GM12878 (cell line): ENCODE measurements around the gene LIF. TPM values are rescaled to one million over a fixed set of nuclear protein-coding genes. Genes with fewer than 3 reads are reported as not detected.
A peak's percentile ranks its signal among the peaks of the same experiment; 100 is the strongest.

Experiments used
- ATAC-seq: fragments of 200-7000 bp; cut with Tn5 transposase; 3 replicates; pipeline ENCODE4 v1.9.1; 2020; ENCODE audit warnings: mild to moderate bottlenecking, moderate library complexity
- BruUV-seq: library from RNA; stranded (reverse); fragments of 400-500 nt; replicated peaks from 2 replicates; lab custom pipeline; 2021; lab: Mats Ljungman, UMichigan
- CTCF ChIA-PET: fragments of 300-600 bp; sonication (Branson Sonifier 250); formaldehyde crosslinking; extraction: SDS; loops from one replicate; lab custom pipeline; 2021; ENCODE audit warnings: inconsistent platforms; lab: Yijun Ruan, JAX
- POLR2A ChIA-PET: fragments of 350-600 bp; formaldehyde crosslinking; extraction: SDS; loops from one replicate; lab custom pipeline; 2021; ENCODE audit warnings: inconsistent platforms; lab: Charles Lee
- RAD21 ChIA-PET: fragments of 300-600 bp; sonication (Branson Sonifier 250); formaldehyde crosslinking; loops from one replicate; lab custom pipeline; 2023; ENCODE audit warnings: antibody characterized with exemption; ENCODE audit not compliant: unreplicated experiment; lab: Charles Lee
- SMC1A ChIA-PET: fragments of 300-600 bp; sonication (Branson Sonifier 250); formaldehyde crosslinking; loops from one replicate; lab custom pipeline; 2023; ENCODE audit not compliant: unreplicated experiment, uncharacterized antibody; lab: Charles Lee
- DNase-seq: peaks from one replicate; pipeline ENCODE4 v3.0.0-alpha.2; 2011; ENCODE audit warnings: low read depth, low spot score
- FAIRE-seq: peaks from 3 replicates; lab custom pipeline; 2011; peaks lifted over from hg19 to GRCh38; lab: Jason Lieb, UNC
- H2AFZ ChIP-seq: 2 replicates; pipeline ENCODE4 v1.6.0; 2011; ENCODE audit warnings: low read depth, low read length, control low read depth; ENCODE audit not compliant: control insufficient read depth
- H3K27ac ChIP-seq: 2 replicates; pipeline ENCODE4 v1.5.1; 2011; ENCODE audit warnings: control low read depth; ENCODE audit not compliant: control insufficient read depth, insufficient read depth
- H3K27me3 ChIP-seq, 2 experiments: replicated peaks in 1 of 2; 2 replicates each; pipeline versions ENCODE4 v1.6.0 to v1.6.1; 2011; ENCODE audit warnings: low read length in 1 of 2; ENCODE audit not compliant: control insufficient read depth in 2 of 2, insufficient read depth in 2 of 2
- H3K36me3 ChIP-seq, 2 experiments: 2 replicates each; pipeline ENCODE4 v1.5.1; 2011; ENCODE audit warnings: low read length in 1 of 2; ENCODE audit not compliant: control insufficient read depth in 2 of 2, insufficient read depth in 2 of 2
- H3K4me1 ChIP-seq: 2 replicates; pipeline ENCODE4 v1.6.1; 2011; ENCODE audit warnings: mild to moderate bottlenecking, low read length, moderate library complexity, mixed read lengths; ENCODE audit not compliant: control insufficient read depth, insufficient read depth
- H3K4me2 ChIP-seq: 2 replicates; pipeline ENCODE4 v1.6.0; 2011; ENCODE audit warnings: control low read depth; ENCODE audit not compliant: control insufficient read depth, insufficient read depth
- H3K4me3 ChIP-seq: fragments of 200-600 bp; sonication (generic); 2 replicates; pipeline ENCODE4 v1.5.1; 2016
- H3K79me2 ChIP-seq: 2 replicates; pipeline ENCODE4 v1.6.0; 2011; ENCODE audit warnings: low read length; ENCODE audit not compliant: control insufficient read depth, insufficient read depth
- H3K9ac ChIP-seq: 2 replicates; pipeline ENCODE4 v1.8.0; 2011; ENCODE audit warnings: low read length, control low read depth, mixed read lengths; ENCODE audit not compliant: control insufficient read depth, insufficient read depth
- H3K9me3 ChIP-seq: replicated peaks from 3 replicates; pipeline ENCODE4 v1.5.1; 2011; ENCODE audit warnings: mild to moderate bottlenecking, low read length; ENCODE audit not compliant: control insufficient read depth, insufficient read depth
- H4K20me1 ChIP-seq: 2 replicates; pipeline ENCODE4 v1.6.0; 2011; ENCODE audit not compliant: control insufficient read depth, insufficient read depth
- GATAD2B ChIP-seq: fragments of 450-650 bp; conservative IDR thresholded peaks from 2 replicates; pipeline ENCODE4 v1.6.1; 2017; ENCODE audit warnings: low read depth, mild to moderate bottlenecking, moderate library complexity
- KAT2A ChIP-seq: conservative IDR thresholded peaks from 2 replicates; pipeline ENCODE4 v1.6.1; 2011; ENCODE audit warnings: low read depth, low read length; ENCODE audit not compliant: control insufficient read depth
- NR2C1 ChIP-seq: fragments of 450-650 bp; IDR thresholded peaks from 2 replicates; pipeline ENCODE4 v1.6.1; 2017; ENCODE audit warnings: antibody characterized with exemption, mild to moderate bottlenecking, moderate library complexity
- SUZ12 ChIP-seq: fragments of 200-600 bp; sonication (generic); IDR thresholded peaks from one replicate; pipeline ENCODE4 v1.6.1; 2018; ENCODE audit warnings: antibody characterized with exemption, mild to moderate bottlenecking; ENCODE audit not compliant: unreplicated experiment
- USF2 ChIP-seq: IDR thresholded peaks from 2 replicates; pipeline ENCODE4 v1.6.1; 2011; ENCODE audit warnings: low read depth, low read length, improper control_type of control experiment, borderline replicate concordance
- ZBED1 ChIP-seq: IDR thresholded peaks from 2 replicates; pipeline ENCODE4 v1.6.1; 2016; ENCODE audit warnings: borderline replicate concordance
- ZBTB33 ChIP-seq: fragments of 450-650 bp; IDR thresholded peaks from 2 replicates; pipeline ENCODE4 v1.6.1; 2017; ENCODE audit warnings: mild to moderate bottlenecking
- WGBS: methylation state at CpG from one replicate; pipeline ENCODE4 v1.1.6; 2016; ENCODE audit warnings: low lambda C conversion rate; ENCODE audit not compliant: insufficient replicate concordance, insufficient coverage; ENCODE audit errors: missing lambda C conversion rate; 5-methylcytosine and 5-hydroxymethylcytosine counted together
- in situ Hi-C: fragments of 300-500 bp; cut with MboI; formaldehyde crosslinking; loops from 9 replicates; pipeline ENCODE4 v1.14.3; 2018; ENCODE audit warnings: mixed read lengths
- intact Hi-C: fragments of 100-400 bp; cut with micrococcal nuclease; formaldehyde crosslinking; loops from one replicate; pipeline ENCODE4 v1.14.2; 2022; ENCODE audit not compliant: unreplicated experiment
- polyA plus RNA-seq, 11 experiments: library from polyadenylated mRNA; depleted of rRNA in 4 of 11; unstranded in 6 of 11; stranded (reverse) in 5 of 11; fragments of >200 nt; fragmentation: Nextera tagmentation in 4 of 11; fragmentation: Illumina TruSeq in 1 of 11; extraction: Ambion mirVana in 4 of 11; extraction: Trizol in 1 of 11; gene quantifications; 1 replicate in 1 of 11; 2 replicates in 10 of 11; pipeline versions ENCODE4 v1.2.1 to v1.2.3, GENCODE V29; 2011 to 2016; ENCODE audit warnings: inconsistent platforms in 2 of 11, missing spikeins in 2 of 11, low read depth in 1 of 11
- total RNA-seq, 4 experiments: library from RNA; depleted of rRNA in 3 of 4; stranded (reverse); fragments of >200 nt in 3 of 4; fragmentation: Illumina TruSeq in 1 of 4; extraction: Trizol in 1 of 4; gene quantifications; 2 replicates each; pipeline versions ENCODE4 v1.2.1 to v1.2.3, GENCODE V29; 2013 to 2021

The LIF gene
- total and polyA plus RNA-seq, 10 of the 15 experiments (the other 5 are each of a cell fraction or from before 2014, with no cell fraction given): 0.05 to 3.4 (median 0.97) TPM

DNA sequence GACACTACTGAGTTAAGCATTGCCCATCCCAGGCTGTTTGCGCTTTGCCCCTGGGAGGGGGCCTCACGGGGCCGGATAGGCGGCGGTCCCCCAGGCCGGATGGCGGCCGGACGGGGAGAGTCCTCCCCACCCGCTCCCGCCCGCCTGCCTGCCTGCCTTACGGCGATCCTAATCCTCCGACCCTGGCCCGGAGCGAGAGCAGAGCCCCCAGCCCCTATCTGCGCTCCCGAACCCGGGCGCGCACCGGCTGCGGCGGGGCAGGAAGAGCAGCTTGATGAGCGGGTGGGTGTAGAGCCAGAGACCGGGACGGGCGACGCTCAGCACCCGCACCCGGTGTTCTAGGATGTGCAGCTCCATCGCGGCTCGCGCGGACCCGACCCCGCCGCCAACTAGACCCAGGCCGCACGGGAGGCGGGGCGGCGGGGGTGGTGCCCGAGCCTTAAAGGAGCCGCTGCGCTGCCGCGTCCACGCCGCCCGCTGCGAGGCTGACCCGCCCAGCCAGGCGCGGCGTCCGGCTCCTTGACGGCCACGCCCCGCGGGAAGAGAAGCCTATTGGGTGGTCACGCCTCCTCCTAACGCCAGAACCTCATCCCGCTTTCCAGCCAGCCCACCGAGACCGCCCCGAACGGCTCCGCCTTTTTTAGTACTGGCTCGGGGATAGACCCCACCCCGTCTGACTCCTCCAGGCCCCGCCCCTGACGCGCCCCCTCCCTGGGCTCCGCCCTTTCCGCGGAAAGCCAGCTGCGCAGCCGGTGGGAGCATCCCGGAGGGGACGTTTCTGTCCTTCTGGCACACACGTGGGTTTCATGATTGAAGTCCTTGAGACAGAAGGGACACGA, 42.8 kb upstream of the LIF start, which contains the start of gene CASTOR1 (continued):
- TF ChIP-seq GATAD2B: peak; percentile 56; the same call in 1 of the 2 replicates
- no peak for TF ChIP-seq USF2
- TF ChIP-seq, all 136 proteins: peak for 24

DNA sequence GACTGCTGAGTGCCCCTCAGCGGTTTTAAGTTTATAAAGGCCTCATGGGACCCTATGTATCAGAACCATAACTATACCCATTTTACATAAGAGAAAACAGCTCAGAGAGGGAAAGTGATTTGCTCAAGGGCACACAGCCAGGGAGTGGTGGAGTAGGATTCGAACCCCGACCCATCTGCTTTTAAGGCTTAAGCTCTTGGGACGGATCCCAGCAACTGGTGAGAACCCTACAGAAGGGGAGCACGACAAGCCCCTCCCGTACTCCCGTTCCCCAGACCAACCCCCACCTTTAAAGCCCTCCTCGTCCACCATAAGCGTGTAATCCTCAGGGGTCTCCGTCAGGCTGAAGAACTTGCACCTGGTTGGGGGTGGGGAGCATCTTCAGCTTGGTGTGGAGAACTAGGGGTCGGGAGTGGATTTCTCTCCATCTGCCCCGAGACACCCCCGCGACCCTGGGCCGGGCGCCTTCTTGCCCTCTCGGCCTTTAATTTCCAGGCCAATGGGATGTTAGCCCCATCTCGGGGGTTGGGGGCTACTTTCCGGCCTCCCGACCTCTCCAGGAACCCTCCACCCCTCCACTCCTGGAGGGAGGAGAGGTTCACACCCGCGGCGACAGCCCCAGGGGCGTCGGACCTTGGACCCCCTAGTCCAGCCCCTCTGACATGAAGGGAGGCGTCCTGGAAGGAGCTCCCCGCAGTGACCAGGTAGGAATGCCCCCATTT, 42.0 kb upstream of the LIF start:
- BruUV-seq: no TSS peak
- 25% methylated on average over 27 of the region's 27 CpGs for WGBS
- no peak for ATAC-seq
- ChIA-PET POLR2A (interaction anchor here (0.7 to 4.2 kb wide), 13 partner anchors 22 to 136 kb away, joined by 3 to 28 read pairs (median 4); partner anchors contain the start of genes CCDC157, MTFP1, RNF215 and SF3A1), CTCF (interaction anchor here (0.7 to 10.5 kb wide), 52 partner anchors 7 to 651 kb away, joined by 3 to 436 read pairs (median 8); partner anchors contain the start of genes CCDC157, MTFP1, OSM and RNF215)
- Histone ChIP-seq H3K9me3 (no peaks in the 10 kb centered on the region), H3K79me2 (no peaks in the 10 kb centered on the region), H3K27me3 (no peaks in the 10 kb centered on the region), H3K4me2 (peak overlapping the region; percentile 94)
- in situ Hi-C loops: loop anchor here (5.0 kb wide), 1 partner anchor 99 kb away; the partner anchor contains the start of gene RNF215
- peak; percentile 47 for FAIRE-seq
- TF ChIP-seq SUZ12: no peak
- TF ChIP-seq ZBED1: no peak
- TF ChIP-seq ZBTB33: no peak
- no peak for TF ChIP-seq NR2C1
- TF ChIP-seq KAT2A: no peak
- TF ChIP-seq, all 136 proteins: peak for 0
- intact Hi-C loops: loop anchor here (1.0 to 10.0 kb wide), 6 partner anchors 18 to 196 kb away; partner anchors contain the start of genes CCDC157, RNF215, SF3A1 and TBC1D10A
- Histone ChIP-seq H3K4me3 (peak overlapping the region; percentile 74), H3K9ac (peak overlapping the region; percentile 68), H3K36me3 (peaks cover 0 to 13% of the 10 kb centered on the region in 2 experiments; a peak in 2 of 4 replicates), H3K4me1 (peaks cover 25% of the 10 kb centered on the region), H3K27ac (no peak overlapping the region), H4K20me1 (no peaks in the 10 kb centered on the region), H2AFZ (peak overlapping the region; percentile 4; the same call in 1 of the 2 replicates)
- ChIA-PET SMC1A (interaction anchor here (0.6 to 7.9 kb wide), 37 partner anchors 8 to 1004 kb away, joined by 3 to 201 read pairs (median 4); partner anchors contain the start of genes CCDC157, PIK3IP1, RNF215 and SF3A1), RAD21 (interaction anchor here (0.6 to 6.2 kb wide), 48 partner anchors 11 to 967 kb away, joined by 3 to 277 read pairs (median 4); partner anchors contain the start of genes CCDC157, MTFP1, RNF215 and SEC14L2)
- DNase-seq: no peak
